GDM1 (cell line): ENCODE measurements around the gene IQGAP2.
A peak's percentile ranks its signal among the peaks of the same experiment; 100 is the strongest.

Source experiments
- DNase-seq: peaks from one replicate; lab custom pipeline; 2025; lab: John Stamatoyannopoulos, UW

The IQGAP2 gene

DNA sequence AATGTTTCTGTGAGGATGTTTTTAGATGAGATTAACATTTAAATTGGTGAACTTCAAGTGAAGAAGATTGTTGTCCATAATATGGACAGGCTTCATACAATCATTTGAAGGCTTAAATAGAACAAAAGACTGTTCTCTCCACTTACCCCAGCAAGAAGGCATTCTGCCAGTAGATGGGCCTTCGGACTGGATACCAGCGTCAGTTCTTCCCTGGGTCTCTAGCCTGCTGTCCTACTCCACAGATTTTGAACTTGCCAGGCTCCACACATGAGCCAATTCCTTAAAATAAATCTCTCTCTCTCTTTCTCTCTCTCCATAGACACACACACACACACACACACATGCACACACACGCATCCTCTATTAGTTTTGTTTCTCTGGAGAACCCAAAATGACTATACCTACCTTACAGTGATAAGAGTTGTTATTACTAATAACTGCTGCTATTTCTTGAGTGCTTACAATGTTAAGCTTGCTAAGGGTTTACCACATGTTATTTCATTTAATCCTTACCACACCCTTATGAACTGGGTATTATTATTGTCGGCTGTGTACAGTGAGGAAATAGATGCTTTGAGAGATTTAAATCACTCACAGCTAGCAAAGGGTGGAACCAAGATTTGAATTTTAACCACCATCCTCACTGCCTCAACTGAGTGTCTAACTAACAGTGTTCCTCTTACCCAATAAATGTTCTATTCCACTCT, 19.8 kb upstream of the IQGAP2 start:
- no peak for DNase-seq

GRCh38 chr5:76384189-76384588, 18.9 kb upstream of the IQGAP2 start:
- DNase-seq = peak; percentile 34

DNA sequence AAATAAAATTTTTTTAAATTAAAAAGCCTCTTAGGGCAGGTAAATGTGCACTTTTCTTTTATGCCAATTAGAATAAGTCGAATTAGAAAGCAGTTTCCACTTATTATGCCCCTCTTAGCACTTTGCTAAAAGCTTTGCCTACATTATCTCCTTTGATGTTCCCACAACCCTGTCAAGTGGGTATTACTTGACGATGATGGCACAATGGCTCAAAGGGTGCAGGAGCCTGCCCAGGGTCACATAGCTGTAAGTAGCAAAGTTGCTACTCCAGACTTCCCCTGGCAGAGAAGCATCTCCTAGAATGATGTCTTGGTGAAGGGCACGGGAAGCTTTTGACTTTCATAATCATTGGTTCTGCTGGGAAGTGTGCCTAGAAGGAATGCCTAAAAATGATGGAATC, 18.4 kb upstream of the IQGAP2 start:
- no peak for DNase-seq

- DNase-seq = no peak
Measured at GRCh38 chr5:76385540-76385939, 17.5 kb upstream of the IQGAP2 start.

DNA sequence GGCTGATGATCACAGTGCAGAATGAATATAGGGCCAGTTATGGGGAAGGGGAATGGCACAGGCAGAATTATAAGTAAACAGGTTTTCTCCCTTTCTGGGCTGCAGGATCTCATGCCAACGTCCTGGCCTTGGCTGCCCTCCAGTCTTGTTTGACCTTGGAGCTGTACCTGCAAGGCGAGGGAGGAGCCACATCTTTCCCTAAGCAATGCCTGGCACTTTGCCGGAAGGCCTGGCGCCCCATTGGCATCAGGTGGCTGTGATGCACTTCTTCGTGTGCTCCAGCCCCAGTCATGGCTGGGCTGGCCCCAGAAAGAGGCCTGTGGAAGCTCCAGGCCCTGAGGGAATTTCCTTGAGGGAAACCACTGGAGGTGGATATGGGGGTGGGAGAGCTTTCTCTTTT, 16.7 kb upstream of the IQGAP2 start:
- no peak for DNase-seq

DNA sequence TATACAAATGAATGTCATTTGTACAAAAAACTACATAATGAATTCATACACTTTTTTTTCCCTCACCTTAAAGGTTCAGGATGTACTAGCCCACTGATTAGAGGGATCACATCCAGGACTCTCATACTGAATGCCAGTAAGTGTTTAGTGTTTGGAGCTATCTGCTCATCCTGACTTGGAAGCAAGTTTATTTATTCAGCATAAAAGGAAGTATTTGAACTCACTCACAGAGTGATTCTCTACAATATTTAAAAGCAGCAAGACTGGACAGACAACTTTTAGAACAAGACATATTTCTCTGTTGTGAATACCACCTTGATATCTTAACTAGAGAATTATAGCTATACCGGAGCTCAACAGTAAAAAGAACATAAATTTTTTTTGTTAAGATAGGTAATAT, 14.8 kb upstream of the IQGAP2 start:
- DNase-seq = no peak

DNA sequence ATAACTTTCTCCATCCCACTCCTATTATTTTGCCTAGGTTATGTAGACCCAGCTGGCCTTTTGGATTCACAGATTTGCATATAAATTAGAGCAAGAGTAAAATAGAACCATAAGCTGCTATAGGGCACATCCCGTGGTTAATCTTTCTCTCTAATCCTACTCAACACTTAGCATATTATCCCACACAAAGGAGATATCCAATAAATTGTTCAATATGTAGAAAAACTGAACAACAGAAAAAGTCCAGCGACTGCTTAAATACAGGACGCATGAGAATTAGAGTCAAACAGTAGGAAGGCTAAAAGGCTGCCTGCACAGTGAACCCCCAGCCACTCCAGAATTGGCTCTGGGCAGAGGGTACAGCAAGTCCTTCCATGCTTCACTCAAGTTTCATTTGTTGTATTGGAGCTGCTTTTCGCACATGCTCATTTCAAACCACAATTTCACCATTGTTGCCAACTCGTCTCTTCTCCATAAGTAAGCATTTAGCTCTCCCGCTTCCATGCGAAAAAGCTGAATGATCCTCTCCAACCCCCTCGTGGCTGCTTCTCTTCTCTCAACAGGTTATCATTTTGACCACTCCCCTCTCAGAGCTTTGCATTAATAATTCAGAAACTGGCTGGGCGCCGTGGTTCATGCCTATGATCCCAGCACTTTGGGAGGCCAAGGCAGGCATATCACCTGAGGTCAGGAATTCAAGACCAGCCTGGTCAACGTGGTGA, 14.1 kb upstream of the IQGAP2 start:
- DNase-seq = no peak

DNA sequence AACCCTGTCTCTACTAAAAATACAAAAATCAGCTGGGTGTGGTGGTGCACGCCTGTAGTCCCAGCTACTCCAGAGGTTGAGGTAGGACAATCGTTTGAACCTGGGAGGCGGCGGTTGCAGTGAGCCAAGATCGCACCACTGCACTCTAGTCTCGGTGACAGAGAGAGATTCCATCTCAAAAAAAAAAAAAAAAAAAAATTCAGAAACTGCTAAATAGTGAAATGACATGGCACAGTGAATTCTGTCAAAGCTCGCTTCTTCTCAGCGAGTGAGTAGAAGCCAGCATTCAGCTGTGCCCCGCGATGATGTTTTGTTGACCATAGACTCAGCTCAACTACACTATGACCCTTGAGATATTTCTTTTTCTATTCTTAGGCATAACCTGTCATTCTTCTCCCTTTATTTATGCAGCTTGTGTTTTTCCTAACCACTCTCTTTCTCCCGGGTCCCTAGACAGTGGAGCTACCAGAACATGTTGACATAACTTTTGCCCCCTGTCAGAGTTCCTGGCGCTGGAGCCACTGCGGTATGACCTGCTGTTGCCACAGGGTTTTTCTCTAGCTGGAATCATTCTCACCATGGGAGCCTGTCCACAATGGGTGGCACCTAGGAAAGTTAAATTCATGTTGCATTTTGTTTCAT, 13.5 kb upstream of the IQGAP2 start:
- DNase-seq = no peak

- DNase-seq = no peak
Measured at GRCh38 chr5:76391014-76391413, 12.1 kb upstream of the IQGAP2 start.

DNA sequence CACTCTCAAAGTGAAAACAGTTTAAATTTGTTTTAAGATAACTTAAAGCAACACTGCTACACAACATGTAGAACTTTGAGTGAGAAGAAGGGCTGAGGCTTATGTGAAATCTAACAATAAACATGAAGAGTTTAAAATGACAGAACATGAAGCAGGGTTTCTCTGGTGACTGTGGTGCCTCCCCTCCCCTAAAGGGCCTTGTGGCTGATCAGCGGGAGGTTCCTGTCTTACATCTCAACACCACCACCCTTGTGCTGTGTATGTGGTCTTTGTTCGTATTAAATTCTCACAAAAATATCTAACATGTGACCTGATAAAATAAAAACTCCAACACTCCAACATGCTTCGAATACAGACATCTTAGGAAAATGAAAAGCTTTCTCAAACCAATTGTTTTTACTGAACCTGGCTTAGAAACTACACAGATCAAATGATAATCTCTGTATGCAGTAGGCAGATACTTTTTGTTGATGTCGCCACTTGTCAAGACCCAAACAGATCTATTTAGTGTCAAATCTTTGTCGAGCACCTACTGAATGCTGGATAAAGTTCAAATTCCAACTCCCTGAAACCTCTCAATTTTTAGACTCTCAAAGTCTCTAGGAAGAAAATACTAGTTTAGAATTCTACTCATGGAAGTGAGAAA, 9.9 kb upstream of the IQGAP2 start:
- DNase-seq = no peak

- no peak for DNase-seq
Measured at GRCh38 chr5:76397200-76397599, 5.9 kb upstream of the IQGAP2 start.

DNA sequence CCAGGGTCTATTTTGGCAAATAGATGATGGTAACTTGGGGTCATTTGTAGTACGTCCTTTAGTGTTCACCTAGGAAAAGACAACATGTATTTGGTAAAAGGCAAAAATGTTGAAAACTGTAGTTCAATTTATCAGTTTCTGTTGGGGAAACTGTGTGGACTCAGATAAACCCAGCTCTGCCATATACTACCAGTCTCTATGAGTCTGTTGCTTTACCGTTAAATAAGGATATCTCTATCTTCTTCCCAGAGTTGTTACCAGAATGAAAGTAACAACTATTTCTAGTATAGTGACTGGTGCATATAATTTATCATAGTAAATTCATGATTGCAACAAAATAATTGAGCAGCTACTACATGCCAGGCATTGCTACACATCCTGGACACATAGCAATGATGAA, 3.8 kb upstream of the IQGAP2 start:
- DNase-seq = no peak

DNA sequence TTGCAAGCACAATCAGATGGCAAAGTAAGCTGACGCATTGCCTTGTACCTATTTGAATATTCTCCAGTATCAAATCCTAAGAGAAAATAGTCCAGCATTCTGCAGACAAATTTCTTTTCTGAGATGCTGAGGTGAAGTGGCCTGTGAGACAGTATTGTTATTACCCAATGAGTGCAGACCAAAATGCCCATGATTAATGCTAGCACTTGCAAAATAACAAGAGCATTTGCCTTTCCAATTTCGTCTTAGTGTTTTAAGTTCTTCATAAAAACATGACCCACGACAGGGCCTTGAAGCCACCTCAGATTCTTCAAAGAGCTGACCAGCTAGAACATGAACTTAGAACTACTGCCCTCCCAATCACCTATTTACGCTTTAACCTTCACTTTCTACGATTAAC, 2.6 kb upstream of the IQGAP2 start:
- no peak for DNase-seq

DNA sequence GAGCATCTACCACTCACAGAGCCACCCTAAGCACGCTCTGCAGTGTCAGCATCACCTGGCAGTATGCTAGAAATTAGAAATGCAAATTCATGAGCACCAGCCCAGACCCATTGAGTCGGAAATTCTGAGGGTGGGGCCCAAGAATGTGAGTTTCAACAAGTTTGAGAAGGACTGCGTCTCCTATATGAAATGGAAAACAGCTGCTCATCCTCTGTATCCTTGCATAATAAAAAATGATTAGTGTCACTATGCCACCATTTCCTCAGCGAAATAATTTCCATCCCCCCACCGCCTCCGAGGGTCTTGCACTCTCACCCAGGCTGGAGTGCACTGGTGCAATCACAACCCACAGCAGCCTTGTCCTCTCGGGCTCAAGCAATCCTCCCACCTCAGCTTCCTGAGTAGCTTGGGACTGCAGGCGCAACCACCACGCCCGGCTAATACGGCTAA, 1.3 kb upstream of the IQGAP2 start:
- no peak for DNase-seq

DNA sequence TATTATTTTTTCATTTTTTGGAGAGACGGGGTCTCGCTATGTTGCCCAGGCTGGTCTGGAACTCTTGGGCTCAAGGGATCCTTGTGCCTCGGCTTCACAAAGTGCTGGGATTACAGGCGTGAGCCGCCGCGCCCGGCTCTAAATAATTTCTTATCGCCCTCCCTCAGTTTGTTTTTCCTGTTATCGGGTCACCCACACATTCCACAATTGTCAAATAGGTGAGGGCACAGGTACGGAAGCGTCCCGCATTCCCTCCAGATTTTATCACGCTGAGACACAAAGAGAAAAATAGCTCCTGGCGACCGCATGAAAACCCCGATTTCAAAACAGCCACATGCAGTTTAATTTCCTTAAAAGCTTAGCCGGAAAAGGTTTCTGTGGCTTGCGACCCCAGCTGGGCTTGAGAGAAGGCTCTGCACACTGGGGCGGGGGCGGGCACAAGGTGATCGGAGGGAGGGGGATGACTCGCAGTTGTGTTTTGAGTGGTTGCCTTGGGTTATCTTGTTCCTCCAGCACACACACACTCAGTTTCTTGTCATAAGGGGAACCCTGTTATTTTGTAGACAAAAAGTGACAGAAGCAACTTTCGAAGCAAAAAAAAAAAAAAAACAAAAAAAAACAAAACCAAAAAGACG, 717 bp upstream of the IQGAP2 start:
- peak; percentile 93 for DNase-seq

- no peak for DNase-seq
Measured at GRCh38 chr5:76403766-76404222, 709 bp downstream of the IQGAP2 start.

- peak; percentile 43 for DNase-seq
Measured at GRCh38 chr5:76404223-76405211, 1.4 kb downstream of the IQGAP2 start.

- DNase-seq = no peak
Measured at GRCh38 chr5:76406014-76406413, 2.9 kb downstream of the IQGAP2 start.

DNA sequence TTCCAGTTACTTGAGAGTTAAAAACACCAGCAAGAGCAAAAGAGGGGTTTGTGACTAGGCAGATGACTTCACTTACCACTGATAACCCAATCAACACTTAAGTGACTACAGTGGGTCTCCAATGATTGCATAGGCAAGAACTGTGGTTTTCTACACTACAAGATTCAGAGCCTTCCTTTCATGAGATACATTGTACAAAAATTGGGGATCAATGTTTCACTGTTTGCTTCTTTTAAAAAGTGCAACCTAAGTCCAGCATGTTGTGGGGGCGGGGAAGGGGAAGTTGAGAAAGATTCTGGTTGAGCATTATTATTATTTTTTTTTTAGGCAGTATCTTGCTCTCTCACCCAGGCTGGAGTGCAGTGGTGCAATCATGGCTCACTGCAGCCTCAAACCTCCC, 3.6 kb downstream of the IQGAP2 start:
- no peak for DNase-seq

GRCh38 chr5:76408104-76408654, 5.1 kb downstream of the IQGAP2 start:
- DNase-seq = no peak

DNA sequence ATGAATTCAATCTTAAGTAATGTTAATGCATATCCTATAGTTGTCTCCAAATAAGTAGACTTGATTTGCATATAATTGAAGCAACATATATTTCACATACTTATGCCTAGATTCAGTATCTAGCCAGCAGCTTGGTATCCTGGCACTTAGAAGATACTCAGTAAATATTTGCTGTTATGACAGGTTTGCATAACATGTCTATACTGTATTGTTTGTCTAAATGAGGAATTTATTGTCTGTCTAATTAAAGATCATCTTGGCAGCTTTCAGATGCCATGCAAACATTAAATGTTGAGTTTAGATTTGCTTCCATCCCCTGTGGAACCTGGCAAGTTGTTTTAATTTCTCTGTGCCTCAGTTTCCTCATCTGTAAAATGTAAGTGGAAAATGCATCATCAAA, 9.4 kb downstream of the IQGAP2 start:
- DNase-seq = no peak
